HG03439 (cell line): ENCODE measurements around the gene RAB11FIP3.
"Not testable (repeated sequence)": the region's sequence is repeated elsewhere in the genome, so short reads cannot be mapped to it uniquely, and the experiment has no call there.

Source experiments
- ATAC-seq: cut with Tn5 transposase; IDR thresholded peaks from one replicate; pipeline ENCODE4 v1.9.1; 2021; ENCODE audit warnings: mild to moderate bottlenecking, moderate library complexity; ENCODE audit not compliant: unreplicated experiment

The RAB11FIP3 gene

DNA sequence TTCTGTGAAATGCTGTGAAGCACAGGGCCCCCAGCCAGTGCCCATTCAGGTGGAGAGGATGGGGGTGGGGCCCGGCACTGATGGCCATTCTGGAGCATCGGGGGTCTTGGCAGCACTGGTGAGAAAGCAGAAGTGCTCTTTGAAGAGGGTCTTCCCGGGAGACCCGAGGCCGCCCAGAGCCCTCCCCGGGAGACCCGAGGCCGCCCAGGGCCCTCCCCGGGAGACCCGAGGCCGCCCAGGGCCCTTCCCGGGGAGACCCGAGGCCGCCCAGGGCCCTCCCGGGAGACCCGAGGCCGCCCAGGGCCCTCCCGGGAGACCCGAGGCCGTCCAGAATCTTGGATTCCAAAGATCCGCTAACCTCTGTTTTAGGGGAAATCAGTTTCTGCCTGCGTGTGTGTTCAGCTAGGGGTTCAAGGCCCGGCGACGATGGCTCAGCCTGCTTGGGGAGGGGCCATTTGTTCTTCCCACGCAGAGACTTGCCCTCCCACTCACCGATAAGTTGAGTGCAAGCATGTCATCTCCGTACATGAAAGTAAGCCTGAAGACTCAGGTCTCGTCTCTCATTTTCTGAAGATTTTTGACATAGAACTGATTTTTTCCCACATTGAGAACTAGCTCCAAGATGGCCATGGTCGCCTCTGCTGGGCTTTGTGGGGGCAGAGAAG lies 66.9 kb downstream of the RAB11FIP3 start:
- ATAC-seq, result no peak

- ATAC-seq, result not testable (repeated sequence)
Measured at GRCh38 chr16:494676-495075, 69.2 kb downstream of the RAB11FIP3 start.

DNA sequence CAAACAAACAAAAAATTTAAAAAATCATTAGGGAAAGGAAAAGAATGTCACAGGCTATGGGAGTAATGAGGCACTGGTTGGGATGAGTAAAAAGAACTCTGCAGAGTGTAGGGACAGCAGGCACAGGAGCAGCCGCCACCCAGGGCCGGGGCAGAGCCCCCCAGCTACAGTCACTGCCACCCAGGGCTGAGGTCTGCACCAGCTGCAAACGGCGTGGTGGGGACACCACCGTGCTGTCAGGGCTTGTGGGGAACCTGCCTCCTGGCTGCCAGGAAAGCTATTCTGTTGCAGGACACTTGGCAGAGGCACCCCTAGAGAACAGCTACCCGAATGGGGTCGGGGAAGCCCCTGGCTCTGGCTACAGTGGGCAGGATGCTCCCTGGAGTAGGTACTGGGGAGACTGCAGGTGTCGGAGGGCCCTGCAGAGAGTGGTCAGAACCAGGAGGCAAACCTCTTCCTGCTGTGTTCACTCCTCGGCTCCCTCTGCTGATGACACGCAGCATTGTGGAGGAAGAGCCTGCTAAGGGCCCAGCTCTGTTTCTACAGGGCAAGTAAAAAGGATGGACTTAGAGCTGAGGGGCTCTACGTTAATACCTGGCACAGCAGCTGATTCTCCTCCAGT lies 69.8 kb downstream of the RAB11FIP3 start:
- ATAC-seq, result no peak

DNA sequence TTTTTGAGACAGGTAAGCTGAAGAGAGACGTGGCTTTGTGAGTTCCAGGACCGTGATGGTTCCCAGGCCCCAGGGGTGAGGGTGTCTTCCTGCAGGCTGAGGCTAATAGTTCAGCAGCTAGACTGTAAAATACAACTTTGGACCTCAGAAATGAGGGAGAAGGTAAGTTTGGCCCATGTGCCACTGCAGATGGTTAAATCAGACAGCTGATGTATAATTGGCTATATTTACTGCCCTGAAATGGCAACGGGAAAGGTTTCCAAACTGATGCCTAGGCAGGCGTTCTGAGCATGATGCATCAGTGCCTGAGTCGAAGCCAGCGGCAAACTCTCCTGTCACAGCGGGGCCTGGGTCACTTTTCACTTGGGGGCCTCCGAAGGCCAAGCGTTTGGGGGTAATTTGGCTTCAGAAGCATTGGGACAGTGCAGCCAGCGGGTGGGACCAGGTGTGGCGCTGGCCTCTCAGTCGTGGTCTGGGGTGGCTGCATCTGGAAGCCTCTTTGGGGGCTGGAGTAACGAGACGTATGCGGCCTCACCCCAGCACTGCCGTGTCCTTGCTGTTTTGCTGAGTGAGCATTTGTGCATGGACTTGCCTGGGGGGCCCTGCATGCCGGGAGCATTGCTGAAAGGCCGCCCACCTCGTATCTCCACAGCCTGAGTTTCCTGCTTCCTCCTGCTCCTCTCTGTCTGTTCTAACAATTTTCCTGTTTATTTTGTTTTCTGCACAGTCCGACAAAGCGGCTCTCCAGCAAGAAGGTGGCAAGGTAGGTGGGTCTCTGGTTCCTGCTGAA lies 70.8 kb downstream of the RAB11FIP3 start:
- no peak for ATAC-seq

DNA sequence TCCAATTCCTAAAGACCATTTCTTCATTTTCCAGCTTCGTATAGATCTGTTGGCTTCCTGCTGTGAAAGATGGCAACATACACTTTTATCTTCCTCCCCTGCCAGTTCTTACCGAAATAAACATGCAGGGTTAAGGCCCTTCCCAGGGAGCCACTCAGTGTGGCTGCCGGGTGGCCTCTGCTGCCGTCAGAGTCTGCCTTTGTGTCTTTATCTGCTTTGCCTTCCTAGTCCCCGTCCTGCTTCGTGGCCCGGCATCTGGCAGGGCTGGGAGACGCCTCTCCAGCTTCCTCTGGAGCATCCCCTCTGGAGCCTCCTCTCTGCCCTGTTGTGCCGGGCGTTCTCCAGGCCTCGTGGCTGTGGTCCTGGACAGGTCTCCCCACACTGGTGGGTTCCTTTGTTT lies 71.8 kb downstream of the RAB11FIP3 start:
- no peak for ATAC-seq

DNA sequence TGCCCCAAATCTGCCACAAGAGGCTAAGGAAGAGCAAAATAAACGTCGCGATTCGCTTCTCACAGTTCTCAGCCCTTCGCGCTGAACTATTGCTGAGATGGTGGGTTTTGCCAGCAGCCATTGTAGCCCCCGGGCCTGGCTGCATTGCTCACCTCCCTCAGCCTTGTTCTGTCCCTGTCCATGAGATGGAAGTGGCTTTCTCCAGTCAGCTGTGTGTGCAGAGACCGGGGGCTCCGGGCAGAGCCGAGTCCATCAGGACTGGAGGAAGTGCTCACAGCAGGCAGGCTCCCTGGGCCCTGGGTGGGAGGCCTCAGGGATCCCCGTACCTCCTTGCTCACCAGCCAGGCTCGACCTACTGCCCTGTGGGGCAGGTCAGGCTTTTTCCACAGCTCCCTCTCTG lies 74.5 kb downstream of the RAB11FIP3 start:
- no peak for ATAC-seq

GRCh38 chr16:500709-501108 lies 75.3 kb downstream of the RAB11FIP3 start:
- no peak for ATAC-seq

GRCh38 chr16:502179-502943 lies 76.9 kb downstream of the RAB11FIP3 start:
- no peak for ATAC-seq

DNA sequence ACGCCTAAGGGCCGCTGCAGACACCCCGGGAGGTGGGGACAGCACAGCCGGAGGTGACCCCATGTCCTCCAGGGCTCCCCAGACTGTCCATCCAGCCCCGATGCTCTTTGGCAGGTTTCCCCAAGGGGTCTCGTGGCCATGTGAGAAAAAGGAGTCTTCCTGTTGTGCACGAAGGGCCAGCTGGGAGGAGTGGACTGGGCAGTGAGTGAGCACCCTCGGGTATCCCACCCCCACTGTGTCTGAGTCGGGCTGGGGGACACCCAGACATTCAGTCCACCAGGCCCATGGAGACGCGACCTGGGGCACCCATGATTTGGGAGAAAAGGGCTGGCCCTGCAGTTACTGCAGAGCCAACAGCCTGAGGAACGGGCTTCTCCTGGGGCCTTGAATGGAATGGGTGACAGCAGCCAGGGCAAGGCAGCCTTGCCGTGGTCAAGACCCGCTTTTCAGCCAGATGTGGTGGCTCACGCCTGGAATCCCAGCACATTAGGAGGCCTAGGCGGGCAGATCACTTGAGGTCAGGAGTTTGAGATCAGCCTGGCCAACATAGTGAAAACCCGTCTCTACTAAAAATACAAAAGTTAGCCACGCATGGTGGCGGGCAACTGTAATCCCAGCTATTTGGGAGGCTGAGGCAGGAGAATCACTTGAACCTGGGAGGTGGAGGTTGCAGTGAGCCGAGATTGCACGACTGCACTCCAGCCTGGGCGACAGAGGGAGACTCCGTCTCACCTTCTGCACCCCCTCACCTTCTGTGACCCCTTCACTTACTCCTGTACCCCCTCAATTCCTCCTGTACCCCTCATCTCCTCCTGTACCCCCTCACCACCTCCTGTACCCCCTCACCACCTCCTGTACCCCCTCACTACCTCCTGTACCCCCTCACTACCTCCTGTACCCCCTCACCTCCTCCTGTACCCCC lies 78.0 kb downstream of the RAB11FIP3 start:
- ATAC-seq, result no peak

DNA sequence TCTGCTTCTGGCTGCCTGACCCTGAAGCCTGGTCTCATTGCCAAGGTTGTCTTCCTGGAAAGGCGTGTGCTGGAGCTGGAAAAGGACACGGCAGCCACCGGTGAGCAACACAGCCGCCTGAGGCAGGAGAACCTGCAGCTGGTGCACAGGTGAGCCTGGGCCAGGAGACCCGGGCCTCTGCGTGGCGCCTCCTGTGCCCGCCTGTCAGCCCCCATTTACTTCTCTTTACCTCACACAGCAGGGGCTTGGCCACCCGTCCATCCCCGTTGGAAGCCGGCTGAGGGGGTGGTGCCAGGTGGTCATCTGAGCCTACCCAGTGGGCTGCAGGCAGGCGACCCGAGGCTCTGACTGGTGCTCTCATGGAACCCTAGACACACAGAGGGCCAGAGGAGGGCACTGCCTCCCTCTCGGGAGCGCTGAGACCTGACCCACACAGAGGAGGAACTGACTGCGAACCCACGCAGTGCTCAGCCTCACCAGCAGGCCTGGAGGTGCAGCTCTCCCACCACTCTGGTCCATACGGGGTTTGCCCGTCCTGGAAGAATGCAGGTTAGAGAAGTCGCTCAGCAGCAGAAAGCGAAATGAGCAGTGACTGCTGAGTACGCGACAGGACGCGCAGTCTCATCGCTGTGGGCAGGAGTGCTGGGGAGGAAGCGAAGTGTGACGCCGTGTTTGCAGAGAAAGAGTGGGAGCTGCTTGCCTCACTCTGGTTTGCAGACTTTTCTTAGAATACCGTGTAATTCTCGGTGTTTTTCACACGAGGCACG lies 80.2 kb downstream of the RAB11FIP3 start:
- no peak for ATAC-seq

DNA sequence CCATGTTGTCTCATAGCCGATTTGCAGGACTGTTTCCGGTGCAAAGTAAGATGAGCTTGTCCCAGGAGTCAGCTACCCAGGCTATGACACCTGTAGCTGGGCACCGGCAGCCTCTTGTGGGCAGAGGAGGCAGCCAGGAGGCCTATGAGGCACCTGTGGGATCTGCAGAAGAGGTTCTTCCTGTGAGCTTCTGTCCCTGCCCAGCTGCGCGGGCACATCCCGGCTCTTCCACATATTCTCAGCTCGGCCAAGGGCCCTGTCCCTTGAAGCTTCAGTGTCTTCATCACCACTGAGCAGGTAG lies 80.7 kb downstream of the RAB11FIP3 start:
- no peak for ATAC-seq

DNA sequence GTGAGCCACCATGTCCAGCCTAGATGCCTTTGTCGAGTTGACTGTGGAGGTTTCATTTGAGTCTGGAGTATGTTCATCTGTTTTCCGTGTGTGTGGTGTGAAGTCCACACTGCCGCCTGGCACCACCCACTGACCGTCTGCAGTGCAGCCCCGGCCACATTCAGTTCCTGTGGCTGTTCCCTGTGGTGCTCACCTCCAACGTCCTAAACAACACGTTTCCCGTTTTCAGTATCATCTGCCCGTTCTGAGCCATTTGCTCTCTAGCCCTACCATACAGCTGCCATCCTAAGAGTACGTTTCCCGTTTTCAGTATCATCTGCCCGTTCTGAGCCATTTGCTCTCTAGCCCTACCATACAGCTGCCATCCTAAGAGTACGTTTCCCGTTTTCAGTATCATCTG lies 82.1 kb downstream of the RAB11FIP3 start:
- ATAC-seq, result not testable (repeated sequence)

- no peak for ATAC-seq
Measured at GRCh38 chr16:507996-508395, 82.5 kb downstream of the RAB11FIP3 start.

DNA sequence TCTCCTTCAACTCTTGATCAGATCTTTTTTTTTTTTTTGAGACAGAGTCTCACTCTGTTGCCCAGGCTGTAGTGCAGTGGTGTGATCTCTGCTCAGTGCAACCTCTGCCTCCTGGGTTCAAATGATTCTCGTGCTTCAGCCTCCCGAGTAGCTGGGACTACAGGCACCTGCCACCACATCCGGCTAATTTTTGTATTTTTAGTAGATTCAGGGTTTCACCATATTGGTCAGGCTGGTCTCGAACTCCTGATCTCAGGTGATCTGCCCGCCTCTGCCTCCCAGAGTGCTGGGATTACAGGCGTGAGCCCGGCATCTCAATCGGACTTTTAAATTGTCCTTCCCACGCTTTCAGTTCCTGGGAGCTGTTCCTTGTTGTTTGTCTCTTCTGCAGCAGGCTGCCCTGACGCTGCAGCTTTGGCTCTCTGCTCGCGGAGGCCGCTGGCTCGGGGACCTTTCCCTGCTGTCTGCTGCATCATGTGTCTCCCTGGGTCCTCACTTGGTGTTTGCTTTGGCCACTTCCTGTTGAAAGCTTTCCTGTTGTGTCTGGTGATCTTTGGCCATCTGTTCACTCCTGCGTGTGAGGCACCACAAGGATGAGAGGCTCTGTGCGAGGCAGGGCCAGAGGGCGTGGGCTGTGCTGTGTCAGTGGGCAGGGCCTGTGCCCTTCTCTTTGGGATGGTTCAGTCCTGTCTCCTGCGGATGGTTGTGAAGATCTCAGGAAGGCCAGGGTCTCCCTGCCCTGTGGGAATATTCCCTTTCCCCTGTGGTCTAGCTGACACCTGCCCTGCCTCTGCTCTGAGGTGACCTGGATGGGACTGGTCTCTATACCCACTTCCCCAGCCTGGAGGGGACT lies 83.7 kb downstream of the RAB11FIP3 start:
- no peak for ATAC-seq

- no peak for ATAC-seq
Measured at GRCh38 chr16:510066-510825, 84.8 kb downstream of the RAB11FIP3 start.

GRCh38 chr16:512802-513201 lies 87.4 kb downstream of the RAB11FIP3 start:
- no peak for ATAC-seq

- no peak for ATAC-seq
Measured at GRCh38 chr16:513950-514349, 88.5 kb downstream of the RAB11FIP3 start.
